ENCODE measurements around the gene ALKBH6. TPM values are rescaled to one million over a fixed set of nuclear protein-coding genes. Genes with fewer than 3 reads are reported as not detected.

Gene ALKBH6
- total and polyA plus RNA-seq, 2 of the 13 experiments (the other 11 are each of a cell fraction or from before 2014, with no cell fraction given) = 13.7 to 18.1 TPM

GRCh38 chr19:35995048-35995993 lies 18.7 kb downstream of the ALKBH6 start, which contains the start of gene SDHAF1 (continued):
- peak; percentile 90 for TF ChIP-seq TFAP4 (IDR thresholded peaks at IDR 0.05; ENCODE audit: borderline replicate concordance, low read depth)
- no peak for TF ChIP-seq DNMT3B (CRISPR knock-in tag; conservative IDR thresholded peaks at IDR 0.05)
- peak; percentile 49; the same call in 1 of the 2 replicates for TF ChIP-seq ZBTB21 (CRISPR knock-in tag; IDR thresholded peaks at IDR 0.05)
- no peak for TF ChIP-seq CC2D1A (CRISPR knock-in tag; IDR thresholded peaks at IDR 0.05)
- TF ChIP-seq ZNF776 (CRISPR knock-in tag; IDR thresholded peaks at IDR 0.05) = no peak; the same call in 1 of the 2 replicates
- TF ChIP-seq MAZ (IDR thresholded peaks at IDR 0.05; ENCODE audit: borderline replicate concordance, low read depth, low read length) = no peak
- peak; percentile 73 for TF ChIP-seq MAZ (CRISPR knock-in tag; IDR thresholded peaks at IDR 0.05; ENCODE audit: low read depth)
- TF ChIP-seq ZNF460 (CRISPR knock-in tag; IDR thresholded peaks at IDR 0.05; ENCODE audit: borderline replicate concordance) = no peak
- no peak for TF ChIP-seq ZFP41 (CRISPR knock-in tag; IDR thresholded peaks at IDR 0.05; ENCODE audit: borderline replicate concordance)
- no peak for TF ChIP-seq ZNF660 (CRISPR knock-in tag; IDR thresholded peaks at IDR 0.05; ENCODE audit: borderline replicate concordance, low read depth)
- TF ChIP-seq ZNF256 (CRISPR knock-in tag; conservative IDR thresholded peaks at IDR 0.05) = no peak
- peak; percentile 45; the same call in 1 of the 2 replicates for TF ChIP-seq REPIN1 (CRISPR knock-in tag; IDR thresholded peaks at IDR 0.05; ENCODE audit: borderline replicate concordance, low read depth)
- TF ChIP-seq SP4 (CRISPR knock-in tag; IDR thresholded peaks at IDR 0.05) = peak; percentile 88
- peak; percentile 52 for TF ChIP-seq TBL1XR1 (IDR thresholded peaks at IDR 0.05; ENCODE audit: borderline replicate concordance, low read length, partially characterized antibody)
- TF ChIP-seq ZNF138 (CRISPR knock-in tag; IDR thresholded peaks at IDR 0.05; ENCODE audit: low read depth) = peak; percentile 30; the same call in 1 of the 2 replicates
- TF ChIP-seq KDM5A (IDR thresholded peaks at IDR 0.05; ENCODE audit: borderline replicate concordance, low read length) = 0 out of 2 replicates have a peak, but pooled peaks have one; percentile 34
- no peak for TF ChIP-seq ZNF850 (CRISPR knock-in tag; conservative IDR thresholded peaks at IDR 0.05)
- TF ChIP-seq ZNF143 (CRISPR knock-in tag; IDR thresholded peaks at IDR 0.05) = peak; percentile 34; the same call in 1 of the 2 replicates
- TF ChIP-seq ISX (CRISPR knock-in tag; conservative IDR thresholded peaks at IDR 0.05) = no peak
- no peak for TF ChIP-seq ZNF101 (CRISPR knock-in tag; IDR thresholded peaks at IDR 0.05; ENCODE audit: borderline replicate concordance, low read depth)
- peak; percentile 29 for TF ChIP-seq RBM22 (optimal IDR thresholded peaks at IDR 0.05; ENCODE audit: low read length)
- no peak for TF ChIP-seq SNAI1 (CRISPR knock-in tag; IDR thresholded peaks at IDR 0.05; ENCODE audit: borderline replicate concordance)

Data from HepG2 (cell line).